CD4-positive, alpha-beta memory T cell (primary cell): Measurements from ENCODE around the gene FER1L5. TPM values are rescaled to one million over a fixed set of nuclear protein-coding genes. Genes with fewer than 3 reads are reported as not detected.

Source experiments
- CTCF ChIA-PET: fragments of 350-600 bp; sonication (Branson Sonifier 250); formaldehyde crosslinking; loops from one replicate; lab custom pipeline; 2021; ENCODE audit warnings: inconsistent platforms; ENCODE audit not compliant: partially characterized antibody; lab: Charles Lee
- POLR2A ChIA-PET: fragments of 350-600 bp; sonication (Branson Sonifier 250); formaldehyde crosslinking; loops from one replicate; lab custom pipeline; 2021; ENCODE audit not compliant: partially characterized antibody; lab: Charles Lee
- DNase-seq, 5 donors: peaks; one replicate each; pipeline versions ENCODE4 v3.0.0 to v3.0.0-alpha.2; 2020 to 2022; ENCODE audit warnings: mixed read lengths in 1 of 5
- H3K27ac ChIP-seq: one replicate; pipeline ENCODE4 v1.7.0; 2013; ENCODE audit warnings: low read depth, low read length
- H3K27me3 ChIP-seq: 2 replicates; pipeline ENCODE4 v1.7.0; 2013; ENCODE audit warnings: mild to moderate bottlenecking, low read length, moderate library complexity; ENCODE audit not compliant: insufficient read depth
- H3K36me3 ChIP-seq: 2 replicates; pipeline ENCODE4 v1.7.0; 2013; ENCODE audit warnings: mild to moderate bottlenecking, low read length, moderate library complexity; ENCODE audit not compliant: insufficient read depth
- H3K4me1 ChIP-seq: 2 replicates; pipeline ENCODE4 v1.7.0; 2013; ENCODE audit warnings: mild to moderate bottlenecking, low read length, moderate library complexity; ENCODE audit not compliant: insufficient read depth
- H3K4me3 ChIP-seq, 2 donors: one replicate each; pipeline ENCODE4 v1.7.0; 2013; ENCODE audit warnings: low read length in 2 of 2, mild to moderate bottlenecking in 1 of 2
- H3K9me3 ChIP-seq, 2 donors: one replicate each; pipeline ENCODE4 v1.7.0; 2013; ENCODE audit warnings: low read length in 2 of 2, control low read depth in 1 of 2; ENCODE audit not compliant: control insufficient read depth in 1 of 2
- H3K27ac Mint-ChIP-seq, 7 donors: one replicate each; pipeline ENCODE4 v1.8.0; 2020 to 2021; ENCODE audit warnings: mixed read lengths in 7 of 7, mild to moderate bottlenecking in 6 of 7, inconsistent platforms in 3 of 7, moderate library complexity in 3 of 7
- H3K27me3 Mint-ChIP-seq, 2 donors: one replicate each; pipeline ENCODE4 v1.8.0; 2020 to 2021; ENCODE audit warnings: mixed read lengths in 2 of 2
- H3K36me3 Mint-ChIP-seq, 2 donors: one replicate each; pipeline ENCODE4 v1.8.0; 2020 to 2021; ENCODE audit warnings: mixed read lengths in 2 of 2, inconsistent platforms in 1 of 2, mild to moderate bottlenecking in 1 of 2
- H3K4me1 Mint-ChIP-seq, 4 donors: one replicate each; pipeline ENCODE4 v1.8.0; 2020 to 2021; ENCODE audit warnings: mixed read lengths in 4 of 4, mild to moderate bottlenecking in 1 of 4
- H3K4me3 Mint-ChIP-seq, 8 donors: one replicate each; pipeline ENCODE4 v1.8.0; 2020 to 2021; ENCODE audit warnings: mixed read lengths in 8 of 8, mild to moderate bottlenecking in 7 of 8, moderate library complexity in 6 of 8, inconsistent platforms in 3 of 8
- H3K9me3 Mint-ChIP-seq, 8 donors: one replicate each; pipeline ENCODE4 v1.8.0; 2020 to 2021; ENCODE audit warnings: mixed read lengths in 8 of 8, mild to moderate bottlenecking in 5 of 8, inconsistent platforms in 3 of 8, moderate library complexity in 1 of 8
- intact Hi-C: fragments of 100-400 bp; cut with micrococcal nuclease; formaldehyde crosslinking; loops from one replicate; pipeline ENCODE4 v1.15.1; 2023
- polyA plus RNA-seq, 2 donors: library from polyadenylated mRNA; unstranded; fragments of 300-500 nt; fragmentation: Illumina TruSeq; gene quantifications; one replicate each; pipeline ENCODE4 v1.2.3, GENCODE V29; 2021
- total RNA-seq, 2 experiments: library from RNA; stranded (reverse); gene quantifications; one replicate each; pipeline ENCODE4 v1.2.3, GENCODE V29; 2021

Gene FER1L5
- total and polyA plus RNA-seq, 4 experiments from 2014 or later: not detected

DNA sequence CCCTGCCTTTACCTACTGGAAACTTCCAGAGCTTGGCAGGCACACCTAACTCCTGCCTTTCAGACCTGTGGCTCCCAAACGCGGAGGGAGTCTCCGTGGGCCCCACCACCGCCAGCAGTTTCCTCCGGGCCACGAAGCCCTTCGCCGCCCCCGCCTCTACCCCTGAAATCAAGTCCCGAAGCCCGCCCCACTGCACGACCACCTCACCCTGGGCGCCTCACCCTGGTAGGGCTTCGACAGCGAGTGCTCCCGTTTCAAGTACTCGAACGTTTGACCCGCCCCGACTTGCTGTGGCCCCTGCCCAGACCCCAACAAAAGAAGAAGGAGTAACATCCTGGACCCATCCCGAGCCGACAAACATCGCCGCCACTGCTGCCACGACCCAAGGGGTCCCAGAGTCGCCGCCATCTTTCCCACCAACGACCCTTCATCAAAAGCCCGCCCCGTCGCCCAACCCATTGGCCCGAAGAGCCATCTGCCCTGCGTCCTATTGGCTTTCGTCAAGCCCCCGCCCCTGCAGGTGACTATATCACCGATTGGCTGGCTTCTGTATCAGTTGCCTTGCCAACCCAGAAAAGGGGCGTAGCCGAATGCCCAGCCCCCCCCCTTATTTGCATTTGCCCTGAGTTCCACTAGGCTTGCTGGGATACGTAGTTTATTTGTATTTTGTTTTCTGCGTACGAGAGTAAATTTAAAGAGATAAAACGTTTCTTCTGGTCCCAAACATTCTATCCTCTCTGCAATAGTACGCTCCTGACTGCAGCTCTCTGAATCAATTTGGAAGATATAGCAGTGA is 97.3 kb downstream of the FER1L5 start, which contains the start of gene LMAN2L:
TSS of gene LMAN2L (minus strand) at position 432 of the 796 bp plus-strand sequence. CDS start at position 408, 24 bp downstream.
- ChIA-PET POLR2A (interaction anchor here (1.3 to 2.8 kb wide), 4 partner anchors 20 to 223 kb away, joined by 3 to 15 read pairs (median 4); partner anchors contain the start of genes ANKRD39 and CNNM4), CTCF (interaction anchor here (1.0 to 11.7 kb wide), 2 partner anchors 22 to 118 kb away, joined by 3 to 87 read pairs; partner anchors contain the start of genes ANKRD39 and CNNM4)
- Histone ChIP-seq H3K27ac (peak within 1 kb of the TSS; percentile 75), H3K36me3 (peaks cover 4% of the 10 kb centered on the region), H3K4me1 (peaks cover 36% of the 10 kb centered on the region), H3K9me3 (no peaks in the 10 kb centered on the region), H3K27me3 (no peaks in the 10 kb centered on the region), H3K4me3 (peak within 1 kb of the TSS; percentile 63 to 82)
- Mint-ChIP-seq H3K27me3 (no peaks in the 10 kb centered on the region), H3K4me1 (peaks cover 24 to 53% (median 39%) of the 10 kb centered on the region in 4 donors), H3K36me3 (peaks cover 0 to 22% of the 10 kb centered on the region in 2 donors), H3K27ac (peak within 1 kb of the TSS; percentile 90 to 98 (median 97)), H3K4me3 (peak within 1 kb of the TSS; percentile 93 to 100 (median 98)), H3K9me3 (no peaks in the 10 kb centered on the region)
- DNase-seq: peak; percentile 94 to 99 (median 98)
- intact Hi-C loops: loop anchor here (1.0 to 5.0 kb wide), 6 partner anchors 20 to 222 kb away; partner anchors contain the start of genes ANKRD39, CNNM3, CNNM4 and KANSL3

DNA sequence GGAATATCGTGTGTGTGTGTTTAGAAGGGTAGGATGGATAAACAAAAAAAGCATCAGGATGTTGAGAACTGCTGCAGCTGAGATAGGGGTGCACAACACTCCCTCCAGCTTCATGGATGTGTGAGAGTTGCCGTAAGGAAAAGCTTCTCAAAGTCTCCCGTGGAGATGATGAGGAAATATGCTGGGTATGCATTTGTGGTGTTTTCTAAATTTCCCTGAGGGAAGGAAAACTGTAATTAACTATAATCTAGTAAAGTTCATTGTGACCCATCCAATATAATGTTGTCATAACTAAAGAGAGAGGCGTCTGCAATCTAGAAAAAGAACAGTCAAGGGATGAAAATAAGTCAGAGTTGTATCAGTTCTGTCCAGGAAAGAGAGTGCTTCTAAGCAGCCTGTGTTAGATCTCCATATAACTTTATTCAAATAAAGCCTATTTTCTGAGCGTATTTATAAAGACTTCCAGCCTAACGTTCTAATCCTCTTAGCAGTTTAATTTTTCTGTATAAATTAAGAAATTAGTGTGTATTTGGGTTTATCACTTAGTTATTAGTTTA is 104.6 kb downstream of the FER1L5 start:
- peaks cover 0 to 2% (median 0%) of the 10 kb centered on the region in 8 donors for H3K9me3 Mint-ChIP-seq
- CTCF ChIA-PET: interaction anchor here (0.9 kb wide), 1 partner anchor 16 kb away, joined by 3 read pairs; no protein-coding TSS in a partner anchor
- H3K4me1 ChIP-seq: peaks cover 5% of the 10 kb centered on the region

DNA sequence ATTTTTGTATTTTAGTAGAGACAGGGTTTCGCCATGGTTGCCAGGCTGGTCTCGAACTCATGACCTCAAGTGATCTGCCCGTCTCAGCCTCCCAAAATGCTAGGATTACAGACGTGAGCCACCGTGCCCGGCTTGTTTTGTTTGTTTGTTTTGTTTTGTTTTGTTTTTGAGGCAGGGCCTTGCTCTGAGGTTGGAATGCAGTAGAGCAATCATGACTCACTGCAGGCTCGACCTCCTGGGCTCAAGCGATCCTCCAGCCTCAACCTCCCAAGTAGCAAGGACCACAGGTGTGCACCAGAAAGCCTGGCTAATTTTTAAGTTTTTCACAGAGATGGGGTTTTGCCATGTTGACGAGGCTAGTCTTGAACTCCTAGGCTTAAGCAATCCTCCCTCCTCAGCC is 109.2 kb downstream of the FER1L5 start:
- ChIA-PET POLR2A (no interaction called here), CTCF (no interaction called here)
- H3K9me3 Mint-ChIP-seq: peaks cover 0 to 2% (median 0%) of the 10 kb centered on the region in 8 donors
- Histone ChIP-seq H3K4me1 (no peaks in the 10 kb centered on the region), H3K9me3 (no peaks in the 10 kb centered on the region), H3K27me3 (no peaks in the 10 kb centered on the region), H3K4me3 (no peak overlapping the region), H3K27ac (no peak overlapping the region), H3K36me3 (no peaks in the 10 kb centered on the region)
- H3K27me3 Mint-ChIP-seq: peaks cover 1 to 2% of the 10 kb centered on the region in 2 donors
- DNase-seq: no peak
- no peaks in the 10 kb centered on the region for H3K4me1 Mint-ChIP-seq
- intact Hi-C loops: no loop called here
- no peaks in the 10 kb centered on the region for H3K36me3 Mint-ChIP-seq
- H3K27ac Mint-ChIP-seq: no peak overlapping the region
- H3K4me3 Mint-ChIP-seq: no peak overlapping the region

More for the DNA sequence above, 104.6 kb downstream of the FER1L5 start:
- H3K9me3 ChIP-seq: no peaks in the 10 kb centered on the region
- H3K27ac ChIP-seq: no peak overlapping the region
- POLR2A ChIA-PET: no interaction called here
- no peaks in the 10 kb centered on the region for H3K36me3 ChIP-seq
- H3K27ac Mint-ChIP-seq: no peak overlapping the region
- H3K4me3 Mint-ChIP-seq: no peak overlapping the region
- intact Hi-C loops: no loop called here
- H3K27me3 Mint-ChIP-seq: peaks cover 0 to 1% of the 10 kb centered on the region in 2 donors
- H3K4me1 Mint-ChIP-seq: peaks cover 0 to 4% (median under 1%) of the 10 kb centered on the region in 4 donors
- H3K4me3 ChIP-seq: no peak overlapping the region
- H3K27me3 ChIP-seq: no peaks in the 10 kb centered on the region
- DNase-seq: no peak
- H3K36me3 Mint-ChIP-seq: no peaks in the 10 kb centered on the region

DNA sequence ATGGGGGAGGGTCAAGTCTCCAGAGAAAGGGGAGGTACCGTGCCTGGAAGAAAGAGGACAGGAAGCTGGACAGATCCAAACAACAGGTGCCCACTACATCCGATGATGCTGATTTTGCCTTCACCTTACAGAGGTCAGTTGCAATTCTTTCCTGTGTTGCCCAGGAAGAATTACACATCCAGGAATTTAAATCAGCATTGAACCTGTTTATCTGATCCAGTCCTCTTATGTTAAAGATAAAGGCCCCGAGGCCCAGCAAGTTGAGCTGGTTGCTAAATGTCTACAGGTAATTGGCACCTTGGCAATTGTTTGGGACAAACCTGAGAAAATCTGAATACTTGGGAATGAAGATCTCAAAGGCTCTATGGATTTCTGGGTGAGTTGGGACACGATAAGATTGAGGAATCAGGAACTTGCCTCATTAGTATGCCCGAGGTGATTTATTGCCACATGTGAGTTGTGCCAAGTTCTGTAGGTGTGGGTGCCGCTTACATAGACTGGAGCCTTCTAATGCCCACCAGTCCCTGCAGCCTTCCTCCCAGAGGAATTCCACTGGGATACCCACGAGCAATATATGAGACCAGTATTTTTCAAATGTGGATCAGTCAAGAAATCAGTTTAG is 111.2 kb downstream of the FER1L5 start:
- Histone ChIP-seq H3K27ac (no peak overlapping the region), H3K4me3 (no peak overlapping the region), H3K36me3 (no peaks in the 10 kb centered on the region), H3K27me3 (no peaks in the 10 kb centered on the region), H3K9me3 (no peaks in the 10 kb centered on the region), H3K4me1 (no peaks in the 10 kb centered on the region)
- no peak overlapping the region for H3K4me3 Mint-ChIP-seq
- ChIA-PET CTCF (no interaction called here), POLR2A (no interaction called here)
- no peaks in the 10 kb centered on the region for H3K36me3 Mint-ChIP-seq
- H3K4me1 Mint-ChIP-seq: no peaks in the 10 kb centered on the region
- intact Hi-C loops: no loop called here
- H3K27ac Mint-ChIP-seq: no peak overlapping the region
- no peak for DNase-seq
- H3K27me3 Mint-ChIP-seq: peaks cover 1 to 2% of the 10 kb centered on the region in 2 donors
- no peaks in the 10 kb centered on the region for H3K9me3 Mint-ChIP-seq

DNA sequence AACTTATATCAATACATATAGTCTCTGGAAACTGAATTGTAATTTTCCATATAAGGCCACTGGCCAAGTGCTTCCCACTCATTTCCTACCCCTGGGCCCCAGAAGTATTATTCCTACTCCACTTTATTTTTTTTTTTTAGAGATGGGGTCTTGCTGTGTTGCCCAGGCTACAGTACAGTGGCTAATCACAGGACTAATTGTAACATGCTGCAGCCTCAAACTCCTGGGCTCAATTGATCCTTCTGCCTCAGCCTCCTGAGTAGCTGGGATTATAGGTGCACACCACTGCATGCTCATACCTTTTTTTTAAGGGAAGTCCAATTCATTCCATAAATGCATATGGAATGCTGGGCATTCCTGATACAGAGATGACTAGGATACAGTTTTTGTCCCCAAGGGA is 111.8 kb downstream of the FER1L5 start:
- H3K4me3 Mint-ChIP-seq: no peak overlapping the region
- H3K36me3 ChIP-seq: no peaks in the 10 kb centered on the region
- CTCF ChIA-PET: no interaction called here

More for the DNA sequence above, 111.8 kb downstream of the FER1L5 start:
- H3K4me3 ChIP-seq: no peak overlapping the region
- H3K4me1 ChIP-seq: peaks cover 5% of the 10 kb centered on the region
- no peaks in the 10 kb centered on the region for H3K27me3 ChIP-seq
- Mint-ChIP-seq H3K27me3 (peaks cover 1 to 2% of the 10 kb centered on the region in 2 donors), H3K9me3 (no peaks in the 10 kb centered on the region), H3K4me1 (peaks cover 2 to 5% (median 3%) of the 10 kb centered on the region in 4 donors), H3K27ac (no peak overlapping the region), H3K36me3 (no peaks in the 10 kb centered on the region)
- no peak overlapping the region for H3K27ac ChIP-seq
- no peaks in the 10 kb centered on the region for H3K9me3 ChIP-seq
- intact Hi-C loops: no loop called here
- POLR2A ChIA-PET: no interaction called here
- DNase-seq: no peak

Other genes with a start within 250 kb of the FER1L5 start
- gene NEURL3, start 137.4 kb upstream of the FER1L5 start, total RNA-seq: under 1 TPM in 1 of 2 experiments, not detected in 1; 0.22 TPM
- gene NEURL3, start 137.4 kb upstream of the FER1L5 start, polyA plus RNA-seq: not detected
- 10 to 100 TPM; 80.0 to 83.8 TPM for gene ARID5A, start 106.0 kb upstream of the FER1L5 start, total RNA-seq
- 10 to 100 TPM; 31.4 to 69.6 TPM for gene ARID5A, start 106.0 kb upstream of the FER1L5 start, polyA plus RNA-seq
- 10 to 100 TPM; 63.3 to 69.7 TPM for gene KANSL3, start 4.5 kb upstream of the FER1L5 start, total RNA-seq
- 10 to 100 TPM; 13.3 to 17.0 TPM for gene KANSL3, start 4.5 kb upstream of the FER1L5 start, polyA plus RNA-seq
- 10 to 100 TPM; 10.1 to 12.6 TPM for gene LMAN2L, start 97.3 kb downstream of the FER1L5 start, total RNA-seq
- 10 to 100 TPM; 21.3 to 22.4 TPM for gene LMAN2L, start 97.3 kb downstream of the FER1L5 start, polyA plus RNA-seq
- gene CNNM4, start 118.1 kb downstream of the FER1L5 start, total RNA-seq: 1 to 10 TPM; 6.7 to 7.2 TPM
- gene CNNM4, start 118.1 kb downstream of the FER1L5 start, polyA plus RNA-seq: 1 to 10 TPM in 1 of 2 donors, under 1 TPM in 1; 0.94 to 5.3 TPM
- 10 to 100 TPM; 55.1 to 57.4 TPM for gene CNNM3, start 173.5 kb downstream of the FER1L5 start, total RNA-seq
- 10 to 100 TPM in 1 of 2 donors, 1 to 10 TPM in 1; 3.7 to 13.2 TPM for gene CNNM3, start 173.5 kb downstream of the FER1L5 start, polyA plus RNA-seq
- gene ANKRD23, start 201.3 kb downstream of the FER1L5 start, total RNA-seq: 10 to 100 TPM; 19.4 to 19.7 TPM
- 1 to 10 TPM in 1 of 2 donors, not detected in 1; 1.5 TPM for gene ANKRD23, start 201.3 kb downstream of the FER1L5 start, polyA plus RNA-seq
- 10 to 100 TPM; 24.4 to 24.5 TPM for gene ANKRD39, start 215.3 kb downstream of the FER1L5 start, total RNA-seq
- gene ANKRD39, start 215.3 kb downstream of the FER1L5 start, polyA plus RNA-seq: 10 to 100 TPM; 18.7 to 42.5 TPM
- gene SEMA4C, start 227.3 kb downstream of the FER1L5 start, total RNA-seq: 10 to 100 TPM; 72.6 to 77.0 TPM
- 1 to 10 TPM; 2.3 to 8.1 TPM for gene SEMA4C, start 227.3 kb downstream of the FER1L5 start, polyA plus RNA-seq